GM19397 (cell line): Measurements from ENCODE around the gene MYCBPAP.

Experiments
- ATAC-seq: cut with Tn5 transposase; IDR thresholded peaks from one replicate; pipeline ENCODE4 v1.9.1; 2021; ENCODE audit warnings: mild to moderate bottlenecking, moderate library complexity; ENCODE audit not compliant: unreplicated experiment

The MYCBPAP gene

DNA sequence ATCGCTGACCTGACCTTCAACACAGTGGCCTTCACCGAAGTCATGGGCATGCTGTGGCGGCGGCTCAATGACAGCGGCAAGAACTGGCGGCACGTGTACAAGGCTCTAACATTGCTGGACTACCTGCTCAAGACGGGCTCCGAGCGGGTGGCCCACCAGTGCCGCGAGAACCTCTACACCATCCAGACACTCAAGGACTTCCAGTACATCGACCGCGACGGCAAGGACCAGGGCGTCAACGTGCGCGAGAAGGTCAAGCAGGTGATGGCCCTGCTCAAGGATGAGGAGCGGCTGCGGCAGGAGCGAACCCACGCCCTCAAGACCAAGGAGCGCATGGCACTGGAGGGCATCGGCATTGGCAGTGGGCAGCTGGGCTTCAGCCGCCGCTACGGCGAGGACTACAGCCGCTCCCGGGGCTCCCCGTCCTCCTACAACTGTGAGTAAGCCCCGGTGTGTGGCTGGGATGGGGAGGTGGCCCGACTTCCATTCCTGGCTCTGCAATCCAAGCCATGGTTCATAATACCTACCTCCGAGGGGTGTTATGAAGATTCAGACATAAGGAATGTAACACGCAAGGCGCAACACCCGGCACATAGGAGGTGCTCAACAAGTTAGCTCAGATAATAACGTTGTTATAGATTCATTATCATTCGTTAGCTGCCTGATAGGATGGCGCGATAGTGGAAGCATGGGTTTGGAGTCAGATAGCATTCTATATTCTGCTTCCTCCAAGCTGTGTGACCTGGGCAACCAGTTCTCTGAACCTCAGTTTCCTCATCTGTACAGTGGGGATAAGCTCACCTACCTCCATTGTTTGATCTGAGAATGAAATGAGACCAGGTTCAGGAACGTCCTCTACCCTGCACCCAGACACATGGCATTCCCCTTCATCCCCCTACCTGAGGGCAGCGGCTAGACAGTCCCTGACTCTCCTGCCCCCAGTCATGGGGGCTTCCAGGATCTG, 28.7 kb downstream of the MYCBPAP start:
- no peak for ATAC-seq

DNA sequence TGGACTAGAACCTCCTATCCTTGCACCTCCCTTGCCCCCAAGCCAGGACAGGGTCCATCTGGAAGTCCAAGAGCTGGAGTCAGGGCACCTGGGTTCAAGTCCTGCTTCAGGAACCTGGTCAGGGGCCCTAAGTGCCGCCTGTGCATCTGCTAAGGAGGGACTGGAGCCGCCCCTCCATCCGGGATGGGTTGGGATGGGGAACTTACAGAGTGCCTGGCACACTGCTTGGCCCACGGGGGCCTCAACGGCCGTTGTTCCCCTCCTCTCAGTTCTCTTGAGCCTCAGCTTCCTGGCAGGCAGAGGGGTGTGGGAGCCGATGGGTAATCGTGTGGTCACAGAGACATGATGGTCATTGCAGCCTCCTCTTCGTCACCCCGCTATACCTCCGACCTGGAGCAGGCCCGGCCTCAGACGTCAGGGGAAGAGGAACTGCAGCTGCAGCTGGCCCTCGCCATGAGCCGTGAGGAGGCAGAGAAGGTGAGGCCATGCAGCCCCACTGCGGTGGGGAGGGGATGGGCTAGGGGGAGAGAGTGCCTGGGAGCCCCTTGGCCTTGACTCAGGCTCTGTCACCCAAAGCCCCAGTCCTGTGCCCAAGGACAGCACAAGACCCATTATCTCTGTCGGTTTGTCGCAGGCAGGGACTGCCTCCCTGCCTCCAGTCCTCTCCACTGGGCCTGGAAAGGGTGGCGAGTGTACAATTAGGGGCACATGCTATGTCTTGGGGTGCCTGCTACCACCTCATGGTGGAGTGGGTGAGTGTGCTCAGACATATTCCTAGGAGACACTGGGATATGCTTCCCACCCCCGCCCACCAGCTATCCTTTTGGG, 29.7 kb downstream of the MYCBPAP start:
- ATAC-seq, result no peak

DNA sequence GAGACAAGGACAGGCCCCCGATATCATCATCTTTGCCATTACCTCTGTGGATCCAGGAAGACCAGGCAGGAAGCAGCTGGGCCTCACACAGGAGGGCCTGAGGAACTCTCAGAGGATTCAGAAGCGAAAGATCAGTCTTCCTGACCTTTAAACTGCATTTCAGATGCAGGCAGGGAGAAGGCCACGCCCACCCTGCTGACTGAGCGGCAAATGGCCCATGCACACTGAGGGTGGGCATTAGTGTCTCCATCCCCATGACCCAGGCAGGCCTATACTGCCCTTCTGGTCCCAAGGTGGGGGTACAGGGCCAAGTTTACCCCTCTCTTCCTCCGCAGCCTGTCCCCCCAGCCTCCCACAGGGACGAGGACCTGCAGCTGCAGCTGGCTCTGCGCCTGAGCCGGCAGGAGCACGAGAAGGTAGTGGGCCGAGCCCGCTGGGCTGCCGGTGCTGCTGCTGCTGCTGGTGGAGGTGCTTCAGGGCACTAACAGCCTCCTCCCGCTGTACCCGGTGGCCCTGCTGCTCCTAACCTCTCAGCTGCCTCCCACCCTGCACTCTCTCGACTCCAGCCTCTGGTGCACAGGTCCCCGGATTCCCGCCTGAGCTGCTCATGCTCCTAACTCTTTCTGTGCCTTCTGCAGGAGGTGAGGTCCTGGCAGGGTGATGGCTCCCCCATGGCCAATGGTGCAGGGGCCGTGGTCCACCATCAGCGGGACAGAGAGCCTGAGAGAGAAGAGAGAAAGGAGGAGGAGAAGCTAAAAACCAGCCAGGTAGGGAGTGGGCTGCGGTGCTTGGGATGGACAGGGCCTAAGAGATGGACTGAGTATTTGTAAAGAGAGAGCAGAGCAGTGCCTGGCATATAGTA, 30.5 kb downstream of the MYCBPAP start:
- ATAC-seq, result no peak

DNA sequence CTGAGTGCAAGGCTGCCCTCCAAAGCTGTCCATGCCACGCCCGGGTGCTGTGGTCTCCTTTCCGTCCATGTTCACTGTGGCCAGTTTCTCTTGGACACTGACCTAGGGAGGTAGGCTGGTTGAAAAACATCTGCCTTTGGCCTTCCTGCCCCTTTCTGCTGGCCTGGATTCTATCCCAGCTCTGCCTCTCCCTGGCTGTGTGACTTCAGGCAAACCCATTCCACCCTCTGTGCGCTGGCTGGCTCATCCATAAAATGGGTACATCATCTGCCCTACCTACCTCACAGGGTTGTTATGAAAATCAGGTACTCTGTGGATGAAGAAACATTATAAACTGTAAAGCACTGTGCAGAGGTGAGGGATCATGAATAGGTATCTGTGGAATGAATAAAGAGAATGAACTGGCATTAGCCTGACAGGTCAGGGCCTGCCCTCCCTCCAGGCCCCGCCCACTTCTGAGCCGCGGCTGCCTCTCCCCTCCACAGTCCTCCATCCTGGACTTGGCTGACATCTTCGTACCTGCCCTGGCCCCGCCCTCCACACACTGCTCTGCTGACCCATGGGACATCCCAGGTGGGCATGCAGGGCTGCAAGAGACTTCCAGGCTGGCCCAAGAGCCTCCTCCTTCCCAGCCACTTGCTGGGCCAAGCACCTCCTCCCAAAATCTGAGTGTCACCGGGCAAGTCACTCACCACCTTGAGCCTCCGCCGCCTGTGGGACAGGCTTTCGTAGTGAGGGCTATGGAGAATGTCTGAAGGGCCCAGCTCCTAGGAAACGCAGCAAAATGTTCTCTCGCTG, 31.7 kb downstream of the MYCBPAP start:
- ATAC-seq, result no peak

DNA sequence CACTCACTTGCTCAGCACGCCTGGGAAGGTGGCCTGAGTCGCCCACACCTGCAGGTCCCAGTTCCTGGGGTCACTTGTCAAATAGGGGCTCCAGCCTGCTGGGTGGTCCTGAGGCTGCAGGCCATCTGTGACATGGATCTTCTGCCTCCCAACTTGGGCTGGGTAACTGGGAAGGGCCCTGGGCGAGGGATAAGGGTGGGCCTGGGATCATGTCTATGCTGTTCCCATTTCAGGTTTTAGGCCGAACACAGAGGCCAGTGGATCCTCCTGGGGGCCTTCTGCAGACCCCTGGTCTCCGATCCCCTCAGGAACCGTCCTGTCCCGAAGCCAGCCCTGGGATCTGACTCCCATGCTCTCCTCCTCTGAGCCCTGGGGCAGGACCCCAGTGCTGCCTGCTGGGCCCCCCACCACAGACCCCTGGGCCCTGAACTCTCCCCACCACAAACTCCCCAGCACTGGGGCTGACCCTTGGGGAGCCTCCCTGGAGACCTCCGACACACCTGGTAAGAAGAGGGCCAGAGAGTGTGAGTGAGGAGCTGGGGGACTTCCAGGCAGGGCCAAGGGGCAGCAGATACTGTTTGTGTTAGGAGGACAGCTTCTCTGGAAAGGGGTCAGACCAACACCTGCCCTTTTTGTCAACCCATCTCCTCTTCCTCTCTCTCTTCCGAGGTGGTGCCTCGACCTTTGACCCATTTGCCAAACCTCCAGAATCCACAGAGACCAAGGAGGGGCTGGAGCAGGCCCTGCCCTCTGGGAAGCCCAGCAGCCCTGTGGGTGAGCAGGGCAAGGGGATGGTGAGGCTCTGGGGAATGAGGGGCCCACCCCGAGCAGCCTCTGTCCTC, 32.5 kb downstream of the MYCBPAP start:
- no peak for ATAC-seq

DNA sequence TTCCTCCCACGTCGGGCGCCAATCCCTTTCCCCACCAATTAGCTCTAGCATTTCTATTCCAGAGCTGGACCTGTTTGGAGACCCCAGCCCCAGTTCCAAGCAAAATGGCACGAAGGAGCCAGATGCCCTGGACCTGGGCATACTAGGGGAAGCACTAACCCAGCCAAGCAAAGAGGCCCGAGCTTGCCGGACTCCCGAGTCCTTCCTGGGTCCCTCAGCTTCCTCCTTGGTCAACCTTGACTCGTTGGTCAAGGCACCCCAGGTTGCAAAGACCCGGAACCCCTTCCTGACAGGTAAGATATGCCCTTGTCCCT, 33.1 kb downstream of the MYCBPAP start:
- no peak for ATAC-seq

DNA sequence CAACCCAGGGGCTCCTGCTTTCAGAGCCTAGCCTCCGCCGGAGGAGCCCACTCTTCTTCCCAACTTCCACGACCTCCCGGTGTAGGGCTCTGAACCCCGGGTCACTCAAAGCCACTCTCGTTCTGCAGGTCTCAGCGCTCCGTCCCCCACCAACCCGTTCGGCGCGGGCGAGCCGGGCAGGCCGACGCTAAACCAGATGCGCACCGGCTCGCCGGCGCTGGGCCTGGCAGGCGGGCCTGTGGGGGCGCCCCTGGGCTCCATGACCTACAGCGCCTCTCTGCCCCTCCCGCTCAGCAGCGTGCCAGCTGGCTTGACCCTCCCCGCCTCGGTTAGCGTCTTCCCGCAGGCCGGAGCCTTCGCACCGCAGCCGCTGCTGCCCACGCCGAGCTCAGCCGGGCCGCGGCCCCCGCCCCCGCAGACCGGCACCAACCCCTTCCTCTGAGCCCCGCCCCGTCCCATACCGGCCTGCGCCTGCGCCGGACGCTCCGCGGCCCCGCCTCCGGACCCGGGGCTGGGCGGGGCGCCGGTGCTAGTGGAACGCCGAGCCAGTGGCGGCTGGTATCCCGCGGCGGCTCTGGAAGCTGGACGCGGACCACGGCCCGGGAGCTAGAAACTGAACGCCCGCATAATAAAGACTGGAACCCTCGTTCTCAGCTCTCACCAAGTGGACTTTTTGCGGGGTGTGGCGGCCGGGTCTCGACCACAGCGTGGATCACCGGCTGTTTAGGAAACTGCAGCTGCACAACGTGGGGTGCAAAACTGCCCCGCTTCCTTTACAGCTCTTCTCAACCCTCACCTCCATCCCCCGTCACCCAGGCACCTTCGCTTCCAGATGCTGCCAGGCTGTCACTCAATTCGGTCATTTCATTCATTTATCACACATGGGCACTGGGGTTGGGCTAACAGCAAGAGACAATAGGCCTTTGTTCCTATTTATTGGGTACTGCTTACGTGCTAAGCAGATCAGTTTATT, 33.8 kb downstream of the MYCBPAP start:
- peak; percentile 76 for ATAC-seq

DNA sequence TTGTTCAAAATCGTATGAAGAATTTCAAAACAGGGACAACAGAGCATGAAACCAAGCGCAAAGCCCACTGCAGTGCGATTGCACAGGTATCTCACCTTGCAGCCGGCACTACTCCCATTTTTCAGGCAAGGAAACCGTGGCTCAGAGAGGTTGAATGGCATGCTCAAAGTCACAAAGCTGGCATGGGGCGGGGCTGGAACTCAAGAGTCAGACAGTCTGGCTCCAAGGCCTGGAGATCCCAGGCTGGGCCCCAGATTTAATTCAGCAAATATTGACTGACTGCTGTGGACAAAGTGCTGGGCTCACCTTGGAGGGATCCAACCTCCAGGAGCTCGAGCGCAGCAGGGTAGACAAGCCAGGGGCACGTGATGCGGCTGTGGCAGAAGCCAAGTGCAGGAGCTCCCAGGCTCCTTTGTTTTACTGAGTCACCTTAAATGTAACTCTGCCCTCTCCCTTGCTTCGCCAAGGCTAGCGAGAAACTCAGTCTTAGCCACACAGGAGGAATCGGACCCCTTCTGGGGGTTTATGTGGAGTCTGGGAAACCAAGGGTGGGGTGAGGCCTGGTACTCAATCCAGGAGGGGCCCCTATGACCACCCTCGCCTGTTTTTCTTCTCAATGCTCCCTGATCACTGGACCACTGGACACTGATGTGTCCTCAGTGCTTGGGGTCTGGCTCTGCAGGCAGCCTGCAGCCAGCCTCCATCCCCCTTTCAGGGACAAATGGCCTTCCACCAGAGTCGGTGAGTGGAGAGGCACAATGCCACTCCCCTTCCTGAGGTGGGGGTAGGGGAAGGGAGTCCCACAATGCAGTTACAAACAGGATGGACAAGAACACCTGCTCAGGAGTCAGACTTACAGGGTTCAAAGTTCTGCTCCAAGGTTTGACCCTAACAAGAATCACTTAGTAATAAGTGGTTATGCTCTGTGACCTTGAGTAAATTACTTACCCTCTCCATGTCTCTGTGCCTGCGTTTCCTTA, 34.8 kb downstream of the MYCBPAP start:
- no peak for ATAC-seq

DNA sequence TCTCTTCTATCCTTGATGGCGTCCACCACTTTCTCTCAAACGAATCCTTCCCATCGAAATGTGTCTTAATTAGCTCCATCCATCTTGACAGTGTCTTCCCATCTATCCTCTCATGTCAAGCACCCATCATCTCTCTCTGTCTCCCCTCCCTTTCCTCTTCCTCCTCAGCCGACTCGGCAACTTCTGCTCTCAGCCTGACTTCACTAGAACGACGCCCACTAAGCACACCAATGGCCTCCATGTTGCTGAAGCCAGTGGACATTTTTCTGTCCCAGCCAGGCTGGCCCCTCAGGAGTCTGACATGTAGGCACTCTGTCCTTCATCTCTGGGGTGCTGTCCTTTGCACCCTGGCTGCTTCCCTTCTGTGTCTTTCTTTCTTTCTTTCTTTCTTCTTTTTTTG, 36.3 kb downstream of the MYCBPAP start:
- ATAC-seq, result no peak

DNA sequence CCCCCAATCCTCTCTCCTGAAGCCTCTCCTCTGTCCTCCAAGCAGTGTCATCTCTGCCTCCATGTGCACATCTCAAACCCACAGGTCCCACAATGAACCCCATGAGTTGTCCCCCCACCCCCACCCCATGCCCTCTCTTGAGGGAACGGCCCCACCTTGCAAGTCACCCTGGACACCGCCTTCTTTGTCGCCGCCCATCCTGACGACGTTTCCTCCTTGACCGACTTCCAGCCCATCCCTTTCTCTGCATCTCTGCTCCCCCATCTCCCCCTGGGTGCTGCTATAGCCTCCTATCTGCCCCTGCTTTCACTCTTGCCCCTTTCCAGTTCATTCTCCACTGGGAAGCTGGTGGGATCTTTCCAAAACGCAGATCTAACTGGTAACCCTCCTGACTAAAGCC, 37.1 kb downstream of the MYCBPAP start:
- ATAC-seq, result no peak

DNA sequence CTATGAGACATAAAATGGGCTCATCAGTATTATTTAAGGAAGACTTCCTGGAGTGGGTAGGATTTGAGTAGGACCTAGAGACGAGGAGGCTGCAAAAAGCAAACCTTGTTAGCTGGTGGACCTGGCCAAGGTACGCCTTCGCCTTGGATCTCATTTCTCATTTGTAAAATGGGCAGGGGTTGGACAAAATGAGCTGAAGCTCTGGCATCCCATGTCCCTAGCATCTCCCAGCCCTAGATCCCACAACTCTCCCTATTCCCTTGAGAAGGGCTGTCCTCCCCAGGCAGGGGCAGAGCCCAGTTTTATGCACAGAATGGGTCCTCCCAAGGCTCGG, 38.4 kb downstream of the MYCBPAP start:
- no peak for ATAC-seq

DNA sequence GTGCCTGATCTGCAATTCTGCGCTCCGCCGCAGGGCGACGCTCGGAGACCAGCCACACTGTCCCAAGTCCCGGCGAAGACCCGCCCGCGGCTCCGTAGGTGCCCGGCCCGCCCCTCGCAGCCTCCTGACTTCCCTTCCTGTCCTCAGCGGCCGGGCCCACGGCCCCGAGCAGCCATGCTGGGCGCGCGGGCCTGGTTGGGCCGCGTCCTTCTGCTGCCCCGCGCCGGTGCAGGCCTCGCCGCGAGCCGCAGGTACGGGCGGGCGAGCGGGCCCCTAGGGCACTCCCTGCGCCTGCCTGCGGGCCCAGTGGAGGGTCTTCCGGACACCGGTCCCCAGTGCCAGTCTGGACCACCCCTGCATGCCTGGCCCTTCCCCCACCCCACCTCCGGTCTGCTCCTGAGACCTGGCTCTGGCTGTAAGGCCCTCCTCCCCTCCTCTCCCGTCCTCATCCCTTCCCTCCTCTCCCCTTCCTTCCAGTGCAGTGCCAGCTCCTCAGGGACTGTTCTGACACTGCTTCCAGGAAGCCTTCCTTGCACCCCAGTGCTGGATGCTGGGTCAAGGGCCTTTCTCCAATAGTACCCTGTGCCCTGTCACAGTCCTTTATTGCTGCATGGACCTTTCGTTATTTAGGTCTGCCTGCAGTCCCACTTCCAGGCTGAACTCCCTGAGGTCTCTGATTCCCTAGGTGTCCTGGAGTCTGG, 38.9 kb downstream of the MYCBPAP start, which contains the start of gene SPATA20:
Gene SPATA20 (plus strand): TSS at position 140 of the 701 bp plus-strand sequence. CDS start 35 bp downstream, at position 175.
- peak; percentile 69 for ATAC-seq

DNA sequence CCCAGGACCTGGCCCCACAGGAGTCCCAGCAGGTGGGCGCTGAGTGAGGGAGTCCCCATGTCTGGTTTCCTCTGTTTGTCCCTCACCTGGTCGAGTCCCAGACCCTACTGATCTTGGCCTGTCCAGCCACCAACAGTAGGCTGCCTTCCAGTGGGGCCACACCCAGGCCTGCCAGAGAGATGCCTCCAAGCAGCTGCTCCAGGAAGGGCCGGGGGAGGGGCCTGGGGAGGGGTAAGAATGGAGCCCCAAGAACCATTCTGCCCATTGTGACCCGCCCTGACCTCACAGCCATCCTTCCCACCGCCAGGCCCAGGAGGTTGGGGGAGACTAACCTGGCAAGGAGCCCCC, 39.5 kb downstream of the MYCBPAP start:
- ATAC-seq, result no peak

DNA sequence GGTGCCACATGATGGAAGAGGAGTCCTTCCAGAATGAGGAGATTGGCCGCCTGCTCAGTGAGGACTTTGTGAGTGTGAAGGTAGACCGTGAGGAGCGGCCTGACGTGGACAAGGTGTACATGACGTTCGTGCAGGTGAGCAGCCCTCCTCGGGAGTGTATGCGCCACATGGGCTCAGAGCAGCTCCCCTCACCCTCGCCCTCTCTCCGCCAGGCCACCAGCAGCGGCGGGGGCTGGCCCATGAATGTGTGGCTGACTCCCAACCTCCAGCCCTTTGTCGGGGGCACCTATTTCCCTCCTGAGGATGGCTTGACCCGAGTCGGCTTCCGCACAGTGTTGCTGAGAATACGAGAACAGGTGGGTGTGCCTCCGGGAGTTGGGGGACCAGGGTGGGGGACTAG, 40.6 kb downstream of the MYCBPAP start:
- ATAC-seq, result no peak

DNA sequence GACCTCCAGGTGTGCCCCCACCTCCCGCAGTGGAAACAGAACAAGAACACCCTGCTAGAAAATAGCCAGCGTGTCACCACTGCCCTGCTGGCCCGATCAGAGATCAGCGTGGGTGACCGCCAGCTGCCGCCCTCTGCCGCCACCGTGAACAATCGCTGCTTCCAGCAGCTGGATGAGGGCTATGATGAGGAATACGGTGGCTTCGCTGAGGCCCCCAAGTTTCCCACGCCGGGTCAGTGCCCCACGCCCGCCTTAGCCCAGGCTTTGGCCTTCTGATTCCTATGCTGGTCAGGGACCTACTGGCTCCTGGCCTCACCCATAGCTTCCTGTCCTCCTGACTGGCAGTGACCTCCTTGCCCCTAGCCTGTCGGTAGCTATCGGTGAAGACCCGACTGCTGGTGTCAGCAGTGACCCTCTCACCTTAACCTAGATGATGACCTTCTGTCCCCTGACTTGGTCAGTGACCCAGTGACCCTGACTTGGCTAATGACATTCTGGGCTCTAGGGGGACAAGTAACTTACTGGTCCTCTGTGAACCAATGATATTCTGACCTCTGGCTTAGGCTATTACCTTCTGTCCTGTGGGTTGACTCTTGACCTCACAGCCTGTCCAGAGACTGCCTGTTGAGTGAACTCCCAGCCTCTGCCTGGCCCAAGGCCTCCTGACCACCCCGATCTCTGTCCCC, 41.2 kb downstream of the MYCBPAP start:
- no peak for ATAC-seq

DNA sequence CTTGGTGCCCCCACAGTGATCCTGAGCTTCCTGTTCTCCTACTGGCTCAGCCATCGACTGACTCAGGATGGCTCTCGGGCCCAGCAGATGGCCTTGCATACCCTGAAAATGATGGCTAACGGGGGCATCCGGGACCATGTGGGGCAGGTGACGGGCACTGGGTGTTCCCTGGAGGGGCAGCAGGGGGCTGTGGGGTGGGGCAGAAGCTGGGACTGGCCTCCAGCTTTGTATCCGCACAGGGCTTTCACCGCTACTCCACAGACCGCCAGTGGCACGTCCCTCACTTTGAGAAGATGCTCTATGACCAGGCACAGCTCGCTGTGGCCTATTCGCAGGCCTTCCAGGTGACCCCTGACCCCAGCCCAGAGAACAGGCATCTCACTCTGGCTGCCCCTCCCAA, 41.7 kb downstream of the MYCBPAP start:
- no peak for ATAC-seq
